ENCODE results near the gene RRP9.

GRCh38 chr3:51941463-51941797, 274 bp downstream of the RRP9 start:
- TF ChIP-seq CTCF (IDR thresholded peaks at IDR 0.05) (no peak), POLR2A (IDR thresholded peaks at IDR 0.05) (peak in 1 of 3 donors; percentile 29)
